ACHN (cell line): Measurements from ENCODE around the gene IFT22.
A peak's percentile ranks its signal among the peaks of the same experiment; 100 is the strongest.
"Not testable (repeated sequence)": the region's sequence is repeated elsewhere in the genome, so short reads cannot be mapped to it uniquely, and the experiment has no call there.

Source experiments
- DNase-seq: peaks from one replicate; pipeline ENCODE4 v3.0.0-alpha.2; 2015
- in situ Hi-C: cut with HindIII; loops from 2 replicates; pipeline ENCODE4 v1.10.0; 2017; ENCODE audit warnings: low sequenced_read_pairs, low pct_ligation_motif_present, low pct_unique_long_range_greater_than_20kb

Gene IFT22

GRCh38 chr7:101321491-101322401 is at the start of gene IFT22:
TSS of gene IFT22 (minus strand) at chr7:101321812. CDS start at chr7:101321709, 103 bp downstream.
- DNase-seq = peak; percentile 98
- in situ Hi-C loops = no loop called here

- in situ Hi-C loops = no loop called here
- DNase-seq = no peak
Observed at GRCh38 chr7:101370836-101371235, 49.2 kb upstream of the IFT22 start.

GRCh38 chr7:101368422-101369165 is 47.0 kb upstream of the IFT22 start:
- in situ Hi-C loops = no loop called here
- DNase-seq = no peak

GRCh38 chr7:101367676-101368075 is 46.1 kb upstream of the IFT22 start:
- DNase-seq = no peak
- in situ Hi-C loops = no loop called here

- in situ Hi-C loops = no loop called here
- no peak for DNase-seq
Observed at GRCh38 chr7:101365956-101366355, 44.3 kb upstream of the IFT22 start.

- DNase-seq = peak; percentile 65
- in situ Hi-C loops = no loop called here
Observed at GRCh38 chr7:101363734-101364374, 42.2 kb upstream of the IFT22 start.

- in situ Hi-C loops = no loop called here
- no peak for DNase-seq
Observed at GRCh38 chr7:101363196-101363733, 41.7 kb upstream of the IFT22 start.

- in situ Hi-C loops = no loop called here
- DNase-seq = peak; percentile 15
Observed at GRCh38 chr7:101362334-101363195, 41.0 kb upstream of the IFT22 start, which contains the start of gene COL26A1. TSS of gene COL26A1 (plus strand) at chr7:101362875. CDS start at chr7:101363033, 158 bp downstream.

GRCh38 chr7:101357433-101357832 is 35.8 kb upstream of the IFT22 start:
- DNase-seq = no peak
- in situ Hi-C loops = no loop called here

GRCh38 chr7:101352920-101353308 is 31.3 kb upstream of the IFT22 start:
- no peak for DNase-seq
- in situ Hi-C loops = no loop called here

GRCh38 chr7:101349300-101349699 is 27.7 kb upstream of the IFT22 start:
- DNase-seq, in situ Hi-C loops: not testable (repeated sequence)

GRCh38 chr7:101348456-101349067 is 26.9 kb upstream of the IFT22 start:
- DNase-seq, in situ Hi-C loops: not testable (repeated sequence)

GRCh38 chr7:101347477-101347876 is 25.9 kb upstream of the IFT22 start:
- no peak for DNase-seq
- in situ Hi-C loops = no loop called here

- in situ Hi-C loops = no loop called here
Observed at GRCh38 chr7:101342892-101343291, 21.3 kb upstream of the IFT22 start.

GRCh38 chr7:101340379-101340778 is 18.8 kb upstream of the IFT22 start:
- DNase-seq = no peak
- in situ Hi-C loops = no loop called here

More at GRCh38 chr7:101342892-101343291, 21.3 kb upstream of the IFT22 start:
- DNase-seq = no peak

GRCh38 chr7:101333912-101334311 is 12.3 kb upstream of the IFT22 start:
- no peak for DNase-seq
- in situ Hi-C loops = no loop called here

GRCh38 chr7:101332026-101332425 is 10.4 kb upstream of the IFT22 start:
- in situ Hi-C loops = no loop called here
- DNase-seq = no peak
